ENCODE results near the gene PPM1F.

GRCh38 chr22:21922370-21923162 is 30.1 kb downstream of the PPM1F start:
- TF ChIP-seq ARNT (IDR thresholded peaks at IDR 0.05) = no peak
- TF ChIP-seq SP1 (IDR thresholded peaks at IDR 0.05) = no peak
- no peak for TF ChIP-seq PKNOX1 (IDR thresholded peaks at IDR 0.05)
- no peak for TF ChIP-seq CTBP1 (IDR thresholded peaks at IDR 0.05; ENCODE audit: borderline replicate concordance)
- TF ChIP-seq SUZ12 (IDR thresholded peaks at IDR 0.05) = no peak
- TF ChIP-seq FOXM1 (IDR thresholded peaks at IDR 0.05; ENCODE audit: borderline replicate concordance) = no peak
- no peak for TF ChIP-seq HDGF (IDR thresholded peaks at IDR 0.05; ENCODE audit: borderline replicate concordance)
- TF ChIP-seq FOXK2 (IDR thresholded peaks at IDR 0.05) = no peak
- TF ChIP-seq BHLHE40 (IDR thresholded peaks at IDR 0.05; ENCODE audit: borderline replicate concordance) = no peak
